Measurements from ENCODE around the gene KDM4C.

Gene KDM4C

GRCh38 chr9:6961845-6962522 is 204.2 kb downstream of the KDM4C start:
- no peak for DNase-seq

- no peak for DNase-seq
These were observed 207.8 kb downstream of the KDM4C start for GRCh38 chr9:6965566-6965965.

- no peak for DNase-seq
These were observed 210.5 kb downstream of the KDM4C start for GRCh38 chr9:6968271-6968670.

- DNase-seq, result no peak
These were observed 212.0 kb downstream of the KDM4C start for GRCh38 chr9:6969805-6970204.

GRCh38 chr9:6973089-6973488 is 215.3 kb downstream of the KDM4C start:
- no peak for DNase-seq

- DNase-seq, result no peak
These were observed 216.0 kb downstream of the KDM4C start for GRCh38 chr9:6973762-6974161.

GRCh38 chr9:6975198-6975597 is 217.4 kb downstream of the KDM4C start:
- DNase-seq, result no peak

- DNase-seq, result no peak
These were observed 220.0 kb downstream of the KDM4C start for GRCh38 chr9:6977761-6978160.

GRCh38 chr9:6978591-6978990 is 220.8 kb downstream of the KDM4C start:
- no peak for DNase-seq

- no peak for DNase-seq
These were observed 227.3 kb downstream of the KDM4C start for GRCh38 chr9:6984941-6985578.

GRCh38 chr9:6986141-6986815 is 228.5 kb downstream of the KDM4C start:
- DNase-seq, result no peak

- no peak for DNase-seq
These were observed 229.6 kb downstream of the KDM4C start for GRCh38 chr9:6987381-6987780.

- DNase-seq, result no peak
These were observed 233.6 kb downstream of the KDM4C start for GRCh38 chr9:6991418-6991817.

- DNase-seq, result no peak
These were observed 238.5 kb downstream of the KDM4C start for GRCh38 chr9:6996061-6996854.

GRCh38 chr9:6997330-6997729 is 239.6 kb downstream of the KDM4C start:
- DNase-seq, result no peak

- DNase-seq, result no peak
These were observed 242.0 kb downstream of the KDM4C start for GRCh38 chr9:6999794-7000193.

GRCh38 chr9:7001571-7001970 is 243.8 kb downstream of the KDM4C start:
- DNase-seq, result no peak

- DNase-seq, result no peak
These were observed 246.1 kb downstream of the KDM4C start for GRCh38 chr9:7003861-7004260.

- DNase-seq, result no peak
These were observed 248.6 kb downstream of the KDM4C start for GRCh38 chr9:7006417-7006816.

GRCh38 chr9:7008411-7008810 is 250.6 kb downstream of the KDM4C start:
- peak in 2 of 58 donors; percentile 0 to 3 for DNase-seq

- DNase-seq, result no peak
These were observed 251.3 kb downstream of the KDM4C start for GRCh38 chr9:7009065-7009464.
